GM23248 (cell line): ENCODE data around the gene FADS3. TPM values are rescaled to one million over a fixed set of nuclear protein-coding genes. Genes with fewer than 3 reads are reported as not detected.

Experiments
- DNase-seq: peaks from one replicate; pipeline ENCODE4 v3.0.0-alpha.2; 2015
- H2AFZ ChIP-seq: fragments of 200-600 bp; sonication (generic); 2 replicates; pipeline ENCODE4 v1.6.1; 2016; ENCODE audit warnings: antibody characterized with exemption
- H3F3A ChIP-seq: fragments of 200-600 bp; sonication (generic); 2 replicates; pipeline ENCODE4 v1.6.1; 2016; ENCODE audit warnings: mild to moderate bottlenecking, antibody characterized with exemption, mixed run types; ENCODE audit not compliant: insufficient read depth
- H3K27ac ChIP-seq: fragments of 200-600 bp; sonication (generic); 2 replicates; pipeline ENCODE4 v1.5.1; 2016; ENCODE audit warnings: mild to moderate bottlenecking
- H3K27me3 ChIP-seq: fragments of 200-600 bp; sonication (generic); replicated peaks from 2 replicates; pipeline ENCODE4 v1.6.1; 2016; ENCODE audit warnings: mild to moderate bottlenecking; ENCODE audit not compliant: insufficient read depth
- H3K36me3 ChIP-seq: fragments of 200-600 bp; sonication (generic); 2 replicates; pipeline ENCODE4 v1.6.1; 2016; ENCODE audit warnings: low read depth, mild to moderate bottlenecking
- H3K4me1 ChIP-seq: fragments of 200-600 bp; sonication (generic); 2 replicates; pipeline ENCODE4 v1.6.1; 2016; ENCODE audit warnings: mild to moderate bottlenecking; ENCODE audit not compliant: insufficient read depth
- H3K4me2 ChIP-seq: fragments of 200-600 bp; sonication (generic); one replicate; pipeline ENCODE4 v1.6.1; 2016; ENCODE audit warnings: mild to moderate bottlenecking; ENCODE audit not compliant: unreplicated experiment
- H3K4me3 ChIP-seq: fragments of 200-600 bp; sonication (generic); 2 replicates; pipeline ENCODE4 v1.5.1; 2016; ENCODE audit warnings: mild to moderate bottlenecking
- H3K79me2 ChIP-seq: fragments of 200-600 bp; sonication (generic); 2 replicates; pipeline ENCODE4 v1.6.1; 2016; ENCODE audit warnings: mild to moderate bottlenecking; ENCODE audit not compliant: insufficient read depth
- H3K9ac ChIP-seq: fragments of 200-600 bp; sonication (generic); 2 replicates; pipeline ENCODE4 v1.6.1; 2016; ENCODE audit warnings: mild to moderate bottlenecking
- H3K9me2 ChIP-seq: fragments of 200-600 bp; sonication (generic); 2 replicates; pipeline ENCODE4 v1.6.1; 2016; ENCODE audit warnings: mixed run types, mild to moderate bottlenecking, moderate library complexity; ENCODE audit not compliant: insufficient read depth
- H3K9me3 ChIP-seq: fragments of 200-600 bp; sonication (generic); one replicate; pipeline ENCODE4 v1.6.1; 2017; ENCODE audit warnings: low read depth
- H4K20me1 ChIP-seq: fragments of 200-600 bp; sonication (generic); 2 replicates; pipeline ENCODE4 v1.6.0; 2016; ENCODE audit not compliant: insufficient read depth
- EZH2 ChIP-seq: fragments of 200-600 bp; sonication (generic); IDR thresholded peaks from 2 replicates; pipeline ENCODE4 v1.6.1; 2018; ENCODE audit warnings: antibody characterized with exemption, mild to moderate bottlenecking; ENCODE audit not compliant: insufficient read depth, poor library complexity, severe bottlenecking
- EZH2phosphoT487 ChIP-seq: fragments of 200-600 bp; sonication (generic); IDR thresholded peaks from 2 replicates; pipeline ENCODE4 v1.6.1; 2018; ENCODE audit warnings: antibody characterized with exemption, moderate library complexity, mild to moderate bottlenecking, low read depth; ENCODE audit not compliant: insufficient read depth
- WGBS, 2 experiments: methylation state at CpG; one replicate each; pipeline ENCODE4 v1.1.6; 2015 to 2017; ENCODE audit warnings: low lambda C conversion rate in 2 of 2, low coverage in 1 of 2; ENCODE audit errors: missing lambda C conversion rate in 2 of 2; 5-methylcytosine and 5-hydroxymethylcytosine counted together
- in situ Hi-C: fragments of 300-500 bp; cut with MboI; formaldehyde crosslinking; loops from 2 replicates; pipeline ENCODE4 v1.15.0; 2020
- polyA plus RNA-seq: library from polyadenylated mRNA; unstranded; fragments of >200 nt; fragmentation: Nextera tagmentation; extraction: Ambion mirVana; gene quantifications from 2 replicates; pipeline ENCODE4 v1.2.1, GENCODE V29; 2016
- total RNA-seq: library from RNA; depleted of rRNA; stranded (reverse); fragments of >200 nt; shearing (Covaris generic); gene quantifications from 2 replicates; pipeline ENCODE4 v1.2.3, GENCODE V29; 2014

FADS3 gene
- total and polyA plus RNA-seq, 2 experiments from 2014 or later, result 135 to 203 TPM

GRCh38 chr11:61923166-61924063, 32.1 kb upstream of the FADS3 start:
- H3K9me3 ChIP-seq, result no peaks in the 10 kb centered on the region
- H3K9ac ChIP-seq, result peak overlapping the region; percentile 53; the same call in 1 of the 2 replicates
- peak overlapping the region; percentile 34 for H3K27ac ChIP-seq
- in situ Hi-C loops, result no loop called here
- 32% methylated on average over 18 of the region's 18 CpGs for WGBS, 2 experiments
- peak; percentile 72 for DNase-seq
- H2AFZ ChIP-seq, result peak overlapping the region; percentile 67
- H3K4me2 ChIP-seq, result peak overlapping the region; percentile 69
- H3K79me2 ChIP-seq, result no peaks in the 10 kb centered on the region
- H4K20me1 ChIP-seq, result no peaks in the 10 kb centered on the region
- H3K4me1 ChIP-seq, result peaks cover 18% of the 10 kb centered on the region
- H3K27me3 ChIP-seq, result no peaks in the 10 kb centered on the region
- H3K36me3 ChIP-seq, result no peaks in the 10 kb centered on the region
- TF ChIP-seq EZH2phosphoT487 (no peak), EZH2 (no peak)
- H3K9me2 ChIP-seq, result no peaks in the 10 kb centered on the region
- H3F3A ChIP-seq, result no peaks in the 10 kb centered on the region
- no peak overlapping the region for H3K4me3 ChIP-seq

- no peaks in the 10 kb centered on the region for H3K36me3 ChIP-seq
- no peaks in the 10 kb centered on the region for H3K79me2 ChIP-seq
- TF ChIP-seq EZH2, result no peak
- TF ChIP-seq EZH2phosphoT487, result no peak
- H3K27ac ChIP-seq, result peak overlapping the region; percentile 34
- WGBS, 2 experiments, result 3 to 9% methylated on average over 3 to 6 of the region's 6 CpGs
- peaks cover 18% of the 10 kb centered on the region for H3K4me1 ChIP-seq
- no peak overlapping the region for H3K4me3 ChIP-seq
- H3K4me2 ChIP-seq, result peak overlapping the region; percentile 69
- no peaks in the 10 kb centered on the region for H3K9me2 ChIP-seq
- H2AFZ ChIP-seq, result peak overlapping the region; percentile 67
- peak overlapping the region; percentile 53 for H3K9ac ChIP-seq
- no peaks in the 10 kb centered on the region for H3K27me3 ChIP-seq
- H3F3A ChIP-seq, result no peaks in the 10 kb centered on the region
- H4K20me1 ChIP-seq, result no peaks in the 10 kb centered on the region
- no peaks in the 10 kb centered on the region for H3K9me3 ChIP-seq
- DNase-seq, result peak; percentile 85
- in situ Hi-C loops, result no loop called here
Observed at GRCh38 chr11:61922539-61922938, 31.2 kb upstream of the FADS3 start.

- H2AFZ ChIP-seq, result no peak overlapping the region
- H3K27me3 ChIP-seq, result no peaks in the 10 kb centered on the region
- H3K79me2 ChIP-seq, result no peaks in the 10 kb centered on the region
- DNase-seq, result no peak
- H3K9me2 ChIP-seq, result no peaks in the 10 kb centered on the region
- 96 to 99% methylated on average over 3 of the region's 3 CpGs for WGBS, 2 experiments
- no peaks in the 10 kb centered on the region for H4K20me1 ChIP-seq
- no peaks in the 10 kb centered on the region for H3K36me3 ChIP-seq
- no peak overlapping the region for H3K27ac ChIP-seq
- no peak overlapping the region for H3K9ac ChIP-seq
- H3K4me1 ChIP-seq, result peaks cover 18% of the 10 kb centered on the region
- TF ChIP-seq EZH2 (no peak), EZH2phosphoT487 (no peak)
- H3K4me3 ChIP-seq, result no peak overlapping the region
- H3K4me2 ChIP-seq, result no peak overlapping the region
- in situ Hi-C loops, result no loop called here
- H3F3A ChIP-seq, result no peaks in the 10 kb centered on the region
- no peaks in the 10 kb centered on the region for H3K9me3 ChIP-seq
Observed at GRCh38 chr11:61921446-61921845, 30.1 kb upstream of the FADS3 start.

- Histone ChIP-seq H2AFZ (no peak overlapping the region), H3K9me3 (no peaks in the 10 kb centered on the region), H3K4me3 (no peak overlapping the region), H3K4me1 (peaks cover 18% of the 10 kb centered on the region), H3F3A (no peaks in the 10 kb centered on the region), H3K9ac (no peak overlapping the region), H3K27me3 (no peaks in the 10 kb centered on the region), H4K20me1 (no peaks in the 10 kb centered on the region), H3K4me2 (no peak overlapping the region), H3K79me2 (no peaks in the 10 kb centered on the region), H3K9me2 (no peaks in the 10 kb centered on the region), H3K36me3 (no peaks in the 10 kb centered on the region), H3K27ac (no peak overlapping the region)
- no peak for DNase-seq
- in situ Hi-C loops, result no loop called here
- TF ChIP-seq EZH2phosphoT487, result no peak
- TF ChIP-seq EZH2, result no peak
- 67 to 71% methylated on average over 13 of the region's 13 CpGs for WGBS, 2 experiments
Observed at GRCh38 chr11:61919705-61920631, 28.6 kb upstream of the FADS3 start.
